HG03342 (cell line): ENCODE data around the gene SGPP1.
A peak's percentile ranks its signal among the peaks of the same experiment; 100 is the strongest.
"Not testable (repeated sequence)": the region's sequence is repeated elsewhere in the genome, so short reads cannot be mapped to it uniquely, and the experiment has no call there.

Experiments
- ATAC-seq: cut with Tn5 transposase; IDR thresholded peaks from one replicate; pipeline ENCODE4 v1.9.1; 2021; ENCODE audit warnings: mild to moderate bottlenecking, moderate library complexity; ENCODE audit not compliant: unreplicated experiment

The SGPP1 gene

DNA sequence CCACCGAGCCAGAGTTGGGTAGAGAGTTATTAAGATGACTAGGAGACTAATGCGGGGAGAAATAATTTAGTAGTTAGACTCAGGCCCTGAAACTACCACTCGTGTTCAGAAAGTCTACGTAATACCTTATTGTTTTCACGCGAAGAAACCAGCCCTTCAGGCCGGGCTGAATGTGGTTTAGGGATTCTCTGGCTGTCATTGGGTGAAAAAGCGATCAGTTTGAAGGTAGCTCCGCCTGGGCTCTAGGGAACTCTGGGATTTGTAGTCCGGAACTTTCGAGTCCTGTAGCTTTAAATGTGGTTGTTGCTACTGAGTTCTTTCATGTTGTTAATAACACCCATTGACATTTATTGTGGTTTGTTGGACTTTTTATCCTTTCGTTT is 85.6 kb downstream of the SGPP1 start:
- peak; percentile 62 for ATAC-seq

DNA sequence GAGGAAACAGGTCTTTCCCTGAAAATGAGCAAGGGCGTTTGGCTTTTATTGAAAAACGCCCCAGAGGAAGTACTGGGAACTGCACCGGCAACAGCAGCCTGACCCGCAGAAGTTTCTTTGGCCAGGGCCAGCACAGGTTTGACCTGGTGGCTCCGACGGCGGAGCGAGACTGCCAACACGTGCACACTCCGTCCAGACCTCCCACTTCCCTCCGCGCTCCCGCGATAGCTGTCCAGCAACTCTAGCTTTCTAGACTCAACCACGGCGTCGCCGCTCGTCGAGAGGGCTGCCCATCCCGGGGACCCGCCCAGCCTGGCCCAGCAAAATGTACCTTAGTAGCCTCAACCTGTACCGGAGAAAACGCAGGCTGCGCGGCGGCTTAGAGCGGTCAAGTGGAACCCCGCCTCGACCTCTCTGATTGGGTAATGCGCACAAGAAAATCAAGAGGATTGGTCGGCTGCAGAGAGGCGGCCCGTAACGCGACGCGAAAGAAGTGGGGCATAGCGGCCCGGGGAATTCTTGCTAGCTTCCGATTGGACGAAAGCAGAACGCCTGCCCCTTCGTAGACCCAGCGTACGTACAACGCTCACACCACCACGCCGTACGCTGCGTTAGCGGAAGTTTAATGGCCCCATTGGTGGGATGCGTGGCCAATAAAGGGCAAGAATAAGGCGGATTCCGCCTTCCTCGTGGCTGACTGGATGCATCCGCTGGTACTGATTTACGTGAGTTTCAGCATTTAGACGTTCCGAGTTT is 86.2 kb downstream of the SGPP1 start, which contains the start of gene WDR89:
Gene WDR89, minus strand, starts transcription at position 399 of the 756 bp plus-strand sequence. CDS start 41,929 bp downstream, outside the sequence.
- peak; percentile 85 for ATAC-seq

DNA sequence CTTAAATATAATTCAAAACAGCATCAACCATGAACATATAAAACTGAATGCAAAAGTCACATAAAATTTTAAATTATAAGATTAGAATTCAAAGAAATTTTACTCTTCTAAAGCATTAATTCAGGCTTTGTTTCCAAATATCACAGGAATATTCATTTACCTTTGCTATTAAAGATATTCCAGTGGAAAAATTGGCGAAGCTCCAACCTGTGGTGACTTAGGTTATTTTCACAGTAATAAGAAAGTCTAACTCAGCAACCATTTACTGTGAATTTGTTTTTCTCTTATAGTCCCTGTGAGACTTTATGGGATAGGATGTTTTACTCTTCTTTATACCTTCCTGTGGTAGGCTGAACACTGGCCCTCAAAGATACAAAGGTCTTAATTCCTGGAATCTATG is 89.4 kb downstream of the SGPP1 start:
- ATAC-seq, result no peak

DNA sequence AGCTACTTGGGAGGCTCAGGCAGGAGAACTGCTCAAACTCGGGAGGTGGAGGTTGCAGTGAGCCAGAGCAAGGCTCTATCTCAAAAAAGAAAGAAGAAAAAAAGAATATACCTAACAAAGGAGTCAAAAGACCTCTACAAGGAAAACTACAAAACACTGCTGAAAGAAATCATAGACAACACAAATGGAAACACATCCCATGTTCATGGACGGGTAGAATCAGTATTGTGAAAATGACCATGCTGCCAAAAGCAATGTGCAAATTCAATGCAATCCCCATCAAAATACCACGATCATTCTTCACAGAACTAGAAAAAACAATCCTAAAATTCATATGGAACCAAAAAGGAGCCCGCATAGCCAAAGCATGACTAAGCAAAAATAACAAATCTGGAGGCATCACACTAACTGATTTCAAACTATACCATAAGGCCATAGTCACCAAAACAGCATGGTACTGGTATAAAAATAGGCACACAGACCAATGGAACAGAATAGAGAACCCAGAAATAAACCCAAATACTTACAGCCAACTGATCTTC is 91.7 kb downstream of the SGPP1 start:
- ATAC-seq, result not testable (repeated sequence)
